GM19328 (cell line): ENCODE results near the gene MANEA.
"Not testable (repeated sequence)": the region's sequence is repeated elsewhere in the genome, so short reads cannot be mapped to it uniquely, and the experiment has no call there.

Source experiments
- ATAC-seq: cut with Tn5 transposase; IDR thresholded peaks from one replicate; pipeline ENCODE4 v1.9.1; 2021; ENCODE audit warnings: mild to moderate bottlenecking, moderate library complexity; ENCODE audit not compliant: unreplicated experiment

The MANEA gene

GRCh38 chr6:95577304-95578105 is at the start of gene MANEA:
Gene MANEA (plus strand): TSS chr6:95577535. CDS start chr6:95586440, 8,905 bp downstream.
- peak; percentile 72 for ATAC-seq

GRCh38 chr6:95529762-95530161 is 47.6 kb upstream of the MANEA start:
- no peak for ATAC-seq

- no peak for ATAC-seq
Observed at GRCh38 chr6:95530176-95530819, 47.0 kb upstream of the MANEA start.

GRCh38 chr6:95543798-95544197 is 33.5 kb upstream of the MANEA start:
- ATAC-seq, result no peak

GRCh38 chr6:95544517-95545225 is 32.7 kb upstream of the MANEA start:
- no peak for ATAC-seq

GRCh38 chr6:95545226-95545625 is 32.1 kb upstream of the MANEA start:
- no peak for ATAC-seq

GRCh38 chr6:95545686-95546085 is 31.6 kb upstream of the MANEA start:
- no peak for ATAC-seq

- ATAC-seq, result no peak
Observed at GRCh38 chr6:95546148-95546547, 31.2 kb upstream of the MANEA start.

GRCh38 chr6:95547043-95547442 is 30.3 kb upstream of the MANEA start:
- ATAC-seq, result no peak

- ATAC-seq, result no peak
Observed at GRCh38 chr6:95548188-95548786, 29.0 kb upstream of the MANEA start.

- no peak for ATAC-seq
Observed at GRCh38 chr6:95551678-95552324, 25.5 kb upstream of the MANEA start.

- ATAC-seq, result no peak
Observed at GRCh38 chr6:95553880-95554279, 23.5 kb upstream of the MANEA start.

- ATAC-seq, result not testable (repeated sequence)
Observed at GRCh38 chr6:95560956-95561355, 16.4 kb upstream of the MANEA start.

- no peak for ATAC-seq
Observed at GRCh38 chr6:95569560-95569959, 7.8 kb upstream of the MANEA start.

- ATAC-seq, result no peak
Observed at GRCh38 chr6:95572098-95572497, 5.2 kb upstream of the MANEA start.

- ATAC-seq, result no peak
Observed at GRCh38 chr6:95574811-95575210, 2.5 kb upstream of the MANEA start.

GRCh38 chr6:95576218-95576997 is 927 bp upstream of the MANEA start:
- ATAC-seq, result no peak

- no peak for ATAC-seq
Observed at GRCh38 chr6:95576998-95577303, 384 bp upstream of the MANEA start.

- peak; percentile 8 for ATAC-seq
Observed at GRCh38 chr6:95578106-95578410, 723 bp downstream of the MANEA start.

GRCh38 chr6:95581073-95581472 is 3.7 kb downstream of the MANEA start:
- ATAC-seq, result no peak
